Spleen (tissue), 7 donors: ENCODE measurements around the gene CCDC83.

Experiments
- CTCF ChIP-seq, 11 experiments: fragments of 200-600 bp in 7 of 11; fragments of 450-650 bp in 4 of 11; sonication (generic) in 4 of 11; IDR thresholded peaks in 8 of 11; conservative IDR thresholded peaks in 3 of 11; 1 replicate in 7 of 11; 2 replicates in 4 of 11; pipeline versions ENCODE4 v1.4.0 to v1.8.0; 2016 to 2021; ENCODE audit warnings: antibody characterized with exemption in 11 of 11, inconsistent platforms in 4 of 11, mild to moderate bottlenecking in 1 of 11
- POLR2A ChIP-seq, 3 donors: fragments of 450-650 bp; IDR thresholded peaks; one replicate each; pipeline ENCODE4 v1.5.1; 2017; ENCODE audit warnings: antibody characterized with exemption in 3 of 3, mild to moderate bottlenecking in 1 of 3
- POLR2AphosphoS5 ChIP-seq, 3 donors: sonication (generic); formaldehyde crosslinking; IDR thresholded peaks; one replicate each; pipeline ENCODE4 v1.5.1; 2017; ENCODE audit warnings: antibody characterized with exemption in 3 of 3
- donor health status: DM: no; HTN: no; CAD: no; lungs with moderate emphysema.
- donor health status: DM: no; HTN: no; CAD: no.
- donor health status: DM: no; HTN: no; CAD: no.

DNA sequence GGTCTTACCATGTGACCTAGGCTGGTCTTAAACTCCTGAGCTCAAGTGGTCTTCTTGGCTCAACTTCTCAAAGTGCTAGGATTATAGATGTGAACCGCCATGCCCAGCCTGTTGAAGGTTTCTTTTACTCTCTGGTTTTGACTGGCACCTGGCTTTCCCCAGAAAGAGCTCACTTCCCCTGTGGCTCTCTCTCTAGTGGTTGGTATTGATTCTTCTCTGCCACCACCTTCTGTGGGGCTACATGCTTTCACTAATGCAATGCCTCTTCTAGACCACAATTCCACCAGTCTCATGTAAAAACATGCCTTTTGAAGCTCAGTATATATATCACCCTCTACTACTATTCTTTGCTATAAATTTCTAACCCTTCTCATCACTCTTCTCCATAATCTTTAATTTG, 67.2 kb downstream of the CCDC83 start:
- TF ChIP-seq CTCF (IDR thresholded peaks at IDR 0.05 in 8 of 11, conservative IDR thresholded peaks at IDR 0.05 in 3 of 11): no peak
- no peak for TF ChIP-seq POLR2A (IDR thresholded peaks at IDR 0.05)
- no peak for TF ChIP-seq POLR2AphosphoS5 (IDR thresholded peaks at IDR 0.05)
